ENCODE data around the gene APBA2. TPM values are rescaled to one million over a fixed set of nuclear protein-coding genes. Genes with fewer than 3 reads are reported as not detected.

Gene APBA2
- total RNA-seq, 1 donor from 2014 or later = 51.4 TPM

DNA sequence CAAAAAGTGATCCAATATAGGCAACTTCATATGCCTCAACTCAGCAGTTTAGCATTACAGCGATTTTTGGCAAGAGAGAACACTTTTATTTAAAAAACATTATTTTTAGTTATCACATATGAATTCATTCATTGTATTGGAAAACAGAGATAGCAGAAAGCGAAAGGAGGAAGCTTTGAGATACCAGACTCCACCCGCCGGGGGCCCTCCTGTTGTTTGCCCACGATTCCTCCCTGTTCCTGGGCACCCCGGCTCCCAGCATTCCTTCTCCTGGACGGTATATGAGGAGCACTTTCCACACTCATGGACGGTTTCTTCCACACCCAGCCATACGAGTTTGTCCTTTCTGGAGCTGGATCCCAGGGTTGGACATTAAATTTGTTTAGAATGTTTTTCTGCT lies 18.2 kb downstream of the APBA2 start:
- TF ChIP-seq, protein P1, sequence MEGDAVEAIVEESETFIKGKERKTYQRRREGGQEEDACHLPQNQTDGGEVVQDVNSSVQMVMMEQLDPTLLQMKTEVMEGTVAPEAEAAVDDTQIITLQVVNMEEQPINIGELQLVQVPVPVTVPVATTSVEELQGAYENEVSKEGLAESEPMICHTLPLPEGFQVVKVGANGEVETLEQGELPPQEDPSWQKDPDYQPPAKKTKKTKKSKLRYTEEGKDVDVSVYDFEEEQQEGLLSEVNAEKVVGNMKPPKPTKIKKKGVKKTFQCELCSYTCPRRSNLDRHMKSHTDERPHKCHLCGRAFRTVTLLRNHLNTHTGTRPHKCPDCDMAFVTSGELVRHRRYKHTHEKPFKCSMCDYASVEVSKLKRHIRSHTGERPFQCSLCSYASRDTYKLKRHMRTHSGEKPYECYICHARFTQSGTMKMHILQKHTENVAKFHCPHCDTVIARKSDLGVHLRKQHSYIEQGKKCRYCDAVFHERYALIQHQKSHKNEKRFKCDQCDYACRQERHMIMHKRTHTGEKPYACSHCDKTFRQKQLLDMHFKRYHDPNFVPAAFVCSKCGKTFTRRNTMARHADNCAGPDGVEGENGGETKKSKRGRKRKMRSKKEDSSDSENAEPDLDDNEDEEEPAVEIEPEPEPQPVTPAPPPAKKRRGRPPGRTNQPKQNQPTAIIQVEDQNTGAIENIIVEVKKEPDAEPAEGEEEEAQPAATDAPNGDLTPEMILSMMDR (IDR thresholded peaks at IDR 0.05; ENCODE audit: insufficient read depth, low read length, poor library complexity, severe bottlenecking) = no peak
- Histone ChIP-seq H3K4me3 (ENCODE audit: low read depth, low read length) (no peak overlapping the region), H3K27me3 (ENCODE audit: control insufficient read depth, insufficient read depth, low read length) (no peaks in the 10 kb centered on the region), H3K36me3 (ENCODE audit: control insufficient read depth, insufficient read depth, low read length) (no peaks in the 10 kb centered on the region)
- DNase-seq (ENCODE audit: low read depth) = no peak

DNA sequence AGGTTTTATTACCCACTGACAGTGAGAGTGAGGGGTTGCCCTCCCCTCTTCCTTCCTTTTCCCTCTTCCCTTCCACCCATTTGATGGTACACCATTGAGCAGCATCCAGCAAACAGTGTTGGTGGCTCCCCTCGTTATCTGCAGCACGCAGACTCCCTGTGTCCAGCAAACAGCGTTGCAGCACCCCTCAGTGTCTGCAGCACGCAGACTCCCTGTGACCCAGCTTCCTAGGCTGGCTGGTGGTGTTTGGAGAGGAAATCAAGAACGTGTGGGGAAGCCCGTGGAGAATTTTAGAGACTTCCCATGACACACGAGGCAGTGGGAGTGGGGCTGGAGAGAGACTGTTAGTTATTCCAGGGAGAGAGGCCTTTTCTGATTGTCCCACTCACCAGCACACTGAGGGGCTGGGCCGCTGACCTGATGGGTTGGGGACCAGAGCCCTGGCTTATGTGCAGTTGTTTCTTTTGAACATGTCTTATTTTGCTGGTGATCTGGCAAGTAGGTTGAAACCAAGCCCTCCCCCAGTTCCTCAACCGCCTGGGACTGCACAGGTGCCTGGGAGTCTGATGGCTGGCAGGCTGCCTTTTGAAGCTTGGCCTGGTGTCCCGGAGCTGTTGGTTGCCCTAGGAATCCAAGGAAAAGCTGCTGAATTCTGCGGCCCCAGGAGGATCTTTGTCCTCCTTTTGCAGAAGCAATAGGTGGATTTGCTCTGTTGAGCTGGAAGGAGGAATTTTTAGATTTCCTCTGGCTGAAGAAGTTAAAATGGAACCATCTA lies 19.0 kb downstream of the APBA2 start:
- Histone ChIP-seq H3K4me3 (ENCODE audit: low read depth, low read length) (no peak overlapping the region), H3K36me3 (ENCODE audit: control insufficient read depth, insufficient read depth, low read length) (no peaks in the 10 kb centered on the region), H3K27me3 (ENCODE audit: control insufficient read depth, insufficient read depth, low read length) (no peaks in the 10 kb centered on the region)
- TF ChIP-seq, protein P1 (IDR thresholded peaks at IDR 0.05; ENCODE audit: insufficient read depth, low read length, poor library complexity, severe bottlenecking) = no peak
- no peak for DNase-seq (ENCODE audit: low read depth)

DNA sequence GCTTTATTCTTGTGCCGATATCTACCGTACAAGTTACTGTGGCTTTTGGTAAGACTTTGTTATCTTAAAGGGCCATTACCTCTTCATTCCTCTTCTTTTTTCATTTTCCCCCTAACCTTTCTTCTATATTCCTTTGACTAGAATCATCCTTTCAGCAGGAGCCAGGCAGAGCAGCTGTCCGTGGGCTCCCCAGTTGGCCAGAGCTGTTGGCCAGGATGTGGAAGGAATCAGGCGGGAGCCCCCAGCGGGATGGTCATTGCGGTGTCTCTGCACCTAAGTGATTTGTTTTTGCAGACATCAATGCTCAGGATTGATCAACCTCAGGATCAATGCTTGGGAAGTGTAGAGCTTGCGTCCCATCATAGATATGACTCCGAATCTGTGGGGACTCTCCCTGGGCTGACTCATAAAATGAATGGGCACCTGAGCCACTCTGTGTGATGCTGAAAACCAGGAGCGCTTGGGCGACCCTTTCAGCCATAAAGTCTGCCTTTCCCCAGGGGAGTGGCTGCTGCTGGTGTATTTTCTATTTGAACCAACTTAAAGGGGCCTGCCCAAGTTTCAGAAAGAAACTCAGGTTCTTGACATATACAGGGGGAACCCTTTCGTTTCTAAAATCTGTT lies 21.7 kb downstream of the APBA2 start:
- H3K4me3 ChIP-seq (ENCODE audit: low read depth, low read length) = no peak overlapping the region
- DNase-seq (ENCODE audit: low read depth) = no peak
- TF ChIP-seq, protein P1 (IDR thresholded peaks at IDR 0.05; ENCODE audit: insufficient read depth, low read length, poor library complexity, severe bottlenecking) = no peak
- H3K27me3 ChIP-seq (ENCODE audit: control insufficient read depth, insufficient read depth, low read length) = no peaks in the 10 kb centered on the region
- H3K36me3 ChIP-seq (ENCODE audit: control insufficient read depth, insufficient read depth, low read length) = no peaks in the 10 kb centered on the region

DNA sequence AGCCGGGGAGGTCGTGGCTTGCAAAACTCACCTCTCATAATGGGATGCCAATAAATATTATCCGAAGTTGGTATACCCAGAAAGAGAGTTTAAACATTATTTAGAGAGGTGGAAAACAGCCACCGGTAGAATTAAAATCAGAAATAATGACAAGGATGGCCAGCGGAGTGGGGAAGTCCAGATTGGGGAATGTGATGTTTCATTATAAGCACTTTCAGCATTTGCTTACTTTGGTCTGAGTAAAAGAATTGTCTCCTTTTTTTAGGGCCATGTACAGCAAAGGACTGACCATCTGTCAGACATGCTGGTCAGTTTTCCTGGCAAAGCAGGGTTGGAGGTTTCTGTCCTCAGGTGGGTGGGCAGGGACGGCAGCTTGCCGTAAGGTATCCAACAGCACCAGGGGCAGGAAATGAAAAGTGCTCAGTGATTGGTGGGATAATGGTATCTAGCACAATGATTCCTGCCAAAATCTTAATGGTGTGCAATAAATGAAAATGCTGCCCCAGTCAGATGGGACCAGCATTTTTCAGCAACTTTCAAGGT lies 24.3 kb downstream of the APBA2 start:
- TF ChIP-seq, protein P1 (IDR thresholded peaks at IDR 0.05; ENCODE audit: insufficient read depth, low read length, poor library complexity, severe bottlenecking) = no peak
- H3K4me3 ChIP-seq (ENCODE audit: low read depth, low read length) = no peak overlapping the region
- no peaks in the 10 kb centered on the region for H3K36me3 ChIP-seq (ENCODE audit: control insufficient read depth, insufficient read depth, low read length)
- H3K27me3 ChIP-seq (ENCODE audit: control insufficient read depth, insufficient read depth, low read length) = no peaks in the 10 kb centered on the region
- DNase-seq (ENCODE audit: low read depth) = no peak

DNA sequence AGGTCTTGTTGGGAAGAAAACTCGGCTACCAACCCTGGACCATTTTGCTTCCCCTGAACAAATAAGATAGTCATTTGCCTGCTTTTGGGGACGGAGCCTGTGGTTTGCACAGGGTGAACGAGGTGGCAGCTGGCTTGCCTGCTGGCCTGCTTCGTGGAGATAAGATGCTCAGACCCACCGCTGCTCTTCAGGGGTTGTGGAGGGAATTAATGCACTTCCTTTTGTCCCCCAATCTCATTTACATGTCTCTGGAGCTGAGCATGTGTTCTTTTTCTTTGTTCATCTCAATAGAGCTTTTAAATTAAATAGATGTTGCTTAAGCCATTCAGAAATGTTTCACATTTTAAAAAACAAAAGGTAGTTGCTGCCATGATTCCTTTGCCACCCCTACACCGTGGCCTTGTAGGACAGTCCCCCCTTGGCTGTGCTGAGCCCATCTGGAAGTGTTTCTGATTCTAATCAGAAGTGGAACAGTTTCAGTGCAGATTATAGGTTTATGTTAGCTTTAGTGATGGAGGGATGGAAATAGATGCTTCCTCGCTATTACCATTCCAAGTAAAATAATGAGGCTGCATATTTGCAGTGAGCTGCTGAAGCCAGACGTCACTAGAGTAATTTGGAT lies 25.6 kb downstream of the APBA2 start:
- Histone ChIP-seq H3K36me3 (ENCODE audit: control insufficient read depth, insufficient read depth, low read length) (no peaks in the 10 kb centered on the region), H3K4me3 (ENCODE audit: low read depth, low read length) (no peak overlapping the region), H3K27me3 (ENCODE audit: control insufficient read depth, insufficient read depth, low read length) (no peaks in the 10 kb centered on the region)
- no peak for DNase-seq (ENCODE audit: low read depth)
- TF ChIP-seq, protein P1 (IDR thresholded peaks at IDR 0.05; ENCODE audit: insufficient read depth, low read length, poor library complexity, severe bottlenecking) = no peak
